Smooth muscle cell (in vitro differentiated cells): ENCODE data around the gene TSHZ3. TPM values are rescaled to one million over a fixed set of nuclear protein-coding genes. Genes with fewer than 3 reads are reported as not detected.

ENCODE experiments used
- DNase-seq: peaks from one replicate; lab custom pipeline; 2025; ENCODE audit not compliant: unreplicated experiment; lab: John Stamatoyannopoulos, UW
- H2AFZ ChIP-seq: fragments of 200-600 bp; sonication (generic); 2 replicates; pipeline ENCODE4 v1.6.0; 2016; ENCODE audit warnings: antibody characterized with exemption, low read depth, mild to moderate bottlenecking
- H3F3A ChIP-seq: fragments of 200-600 bp; sonication (generic); 2 replicates; pipeline ENCODE4 v1.6.0; 2017; ENCODE audit warnings: antibody characterized with exemption, low read depth
- H3K27ac ChIP-seq: fragments of 200-600 bp; sonication (generic); 2 replicates; pipeline ENCODE4 v1.5.1; 2016; ENCODE audit warnings: low read depth, mild to moderate bottlenecking
- H3K27me3 ChIP-seq: fragments of 200-600 bp; sonication (generic); 2 replicates; pipeline ENCODE4 v1.6.1; 2016; ENCODE audit warnings: low read depth, mild to moderate bottlenecking
- H3K36me3 ChIP-seq: fragments of 200-600 bp; sonication (generic); 2 replicates; pipeline ENCODE4 v1.5.1; 2016; ENCODE audit warnings: low read depth
- H3K4me1 ChIP-seq: fragments of 200-600 bp; sonication (generic); 2 replicates; pipeline ENCODE4 v1.5.1; 2016; ENCODE audit warnings: low read depth
- H3K4me2 ChIP-seq: fragments of 200-600 bp; sonication (generic); 2 replicates; pipeline ENCODE4 v1.6.0; 2016; ENCODE audit warnings: mild to moderate bottlenecking
- H3K4me3 ChIP-seq: fragments of 200-600 bp; sonication (generic); 2 replicates; pipeline ENCODE4 v1.5.1; 2016; ENCODE audit warnings: mild to moderate bottlenecking
- H3K79me2 ChIP-seq: fragments of 200-600 bp; sonication (generic); 2 replicates; pipeline ENCODE4 v1.6.0; 2016; ENCODE audit warnings: low read depth, mild to moderate bottlenecking
- H3K9ac ChIP-seq: fragments of 200-600 bp; sonication (generic); 2 replicates; pipeline ENCODE4 v1.6.0; 2016; ENCODE audit warnings: low read depth
- H3K9me3 ChIP-seq: fragments of 200-600 bp; sonication (generic); replicated peaks from 2 replicates; pipeline ENCODE4 v1.5.1; 2016; ENCODE audit warnings: low read depth
- H4K20me1 ChIP-seq: fragments of 200-600 bp; sonication (generic); 2 replicates; pipeline ENCODE4 v1.6.0; 2016; ENCODE audit warnings: low read depth
- WGBS: methylation state at CpG from one replicate; pipeline ENCODE4 v1.1.7; 2016; ENCODE audit warnings: low lambda C conversion rate; 5-methylcytosine and 5-hydroxymethylcytosine counted together
- polyA plus RNA-seq: library from polyadenylated mRNA; unstranded; fragments of >200 nt; fragmentation: Nextera tagmentation; extraction: Ambion mirVana; gene quantifications from 2 replicates; pipeline ENCODE4 v1.2.1, GENCODE V29; 2016
- total RNA-seq: library from RNA; depleted of rRNA; stranded (reverse); fragments of >200 nt; gene quantifications from 2 replicates; pipeline ENCODE4 v1.2.3, GENCODE V29; 2014
- TF ChIP-seq, protein P1 (sequence below): fragments of 200-600 bp; sonication (generic); IDR thresholded peaks from 2 replicates; pipeline ENCODE4 v1.5.1; 2017; ENCODE audit warnings: borderline replicate concordance, mild to moderate bottlenecking, antibody characterized with exemption; ENCODE audit not compliant: insufficient read depth, poor library complexity, severe bottlenecking

TSHZ3 gene
- total and polyA plus RNA-seq, 2 experiments from 2014 or later, result 21.8 to 23.7 TPM

DNA sequence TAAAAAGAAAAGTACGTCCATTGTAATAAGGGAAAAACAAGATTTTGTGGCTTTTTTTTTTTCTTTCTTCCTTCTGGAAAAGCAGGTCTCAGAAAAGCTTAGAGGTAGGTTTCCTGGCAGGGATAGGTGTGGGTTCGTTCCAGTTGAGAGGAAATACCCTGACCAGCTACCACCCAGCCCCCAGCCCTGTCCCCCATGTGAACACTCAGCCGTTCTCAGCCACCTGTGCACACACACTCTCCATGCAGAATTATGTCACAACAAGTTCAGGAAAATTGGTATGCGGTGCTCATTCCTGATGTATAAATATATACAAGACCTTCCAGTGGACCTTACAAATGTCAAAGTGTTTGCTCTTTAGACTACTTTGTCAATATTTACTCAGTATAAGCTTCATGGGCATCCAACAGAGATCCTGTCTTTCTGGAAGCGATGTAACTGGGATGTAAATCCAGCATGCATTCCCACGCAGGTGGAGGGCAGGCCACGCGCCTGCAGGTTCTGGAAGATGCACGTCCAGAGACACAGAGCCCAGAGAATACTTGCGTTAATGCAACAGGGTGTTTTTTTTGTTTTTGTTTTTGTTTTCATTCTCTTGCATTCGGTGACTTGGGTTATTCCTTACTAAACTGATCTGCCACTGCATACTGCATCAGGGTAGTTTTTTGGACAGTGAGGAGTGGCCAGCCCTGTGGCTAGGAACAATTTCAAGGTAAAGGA, 68.8 kb downstream of the TSHZ3 start:
- H3K9me3 ChIP-seq, result no peaks in the 10 kb centered on the region
- H4K20me1 ChIP-seq, result peaks cover 100% of the 10 kb centered on the region
- no peak for DNase-seq
- H3K27me3 ChIP-seq, result no peaks in the 10 kb centered on the region
- H3K4me1 ChIP-seq, result no peaks in the 10 kb centered on the region
- H3F3A ChIP-seq, result no peaks in the 10 kb centered on the region
- no peaks in the 10 kb centered on the region for H3K36me3 ChIP-seq
- peaks cover 77% of the 10 kb centered on the region for H3K79me2 ChIP-seq
- 93% methylated on average over 11 of the region's 11 CpGs for WGBS
- H3K4me3 ChIP-seq, result no peak overlapping the region
- no peak overlapping the region for H3K9ac ChIP-seq
- no peak overlapping the region for H3K4me2 ChIP-seq
- H3K27ac ChIP-seq, result no peak overlapping the region
- TF ChIP-seq, protein P1, sequence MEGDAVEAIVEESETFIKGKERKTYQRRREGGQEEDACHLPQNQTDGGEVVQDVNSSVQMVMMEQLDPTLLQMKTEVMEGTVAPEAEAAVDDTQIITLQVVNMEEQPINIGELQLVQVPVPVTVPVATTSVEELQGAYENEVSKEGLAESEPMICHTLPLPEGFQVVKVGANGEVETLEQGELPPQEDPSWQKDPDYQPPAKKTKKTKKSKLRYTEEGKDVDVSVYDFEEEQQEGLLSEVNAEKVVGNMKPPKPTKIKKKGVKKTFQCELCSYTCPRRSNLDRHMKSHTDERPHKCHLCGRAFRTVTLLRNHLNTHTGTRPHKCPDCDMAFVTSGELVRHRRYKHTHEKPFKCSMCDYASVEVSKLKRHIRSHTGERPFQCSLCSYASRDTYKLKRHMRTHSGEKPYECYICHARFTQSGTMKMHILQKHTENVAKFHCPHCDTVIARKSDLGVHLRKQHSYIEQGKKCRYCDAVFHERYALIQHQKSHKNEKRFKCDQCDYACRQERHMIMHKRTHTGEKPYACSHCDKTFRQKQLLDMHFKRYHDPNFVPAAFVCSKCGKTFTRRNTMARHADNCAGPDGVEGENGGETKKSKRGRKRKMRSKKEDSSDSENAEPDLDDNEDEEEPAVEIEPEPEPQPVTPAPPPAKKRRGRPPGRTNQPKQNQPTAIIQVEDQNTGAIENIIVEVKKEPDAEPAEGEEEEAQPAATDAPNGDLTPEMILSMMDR, result no peak
- H2AFZ ChIP-seq, result no peak overlapping the region

DNA sequence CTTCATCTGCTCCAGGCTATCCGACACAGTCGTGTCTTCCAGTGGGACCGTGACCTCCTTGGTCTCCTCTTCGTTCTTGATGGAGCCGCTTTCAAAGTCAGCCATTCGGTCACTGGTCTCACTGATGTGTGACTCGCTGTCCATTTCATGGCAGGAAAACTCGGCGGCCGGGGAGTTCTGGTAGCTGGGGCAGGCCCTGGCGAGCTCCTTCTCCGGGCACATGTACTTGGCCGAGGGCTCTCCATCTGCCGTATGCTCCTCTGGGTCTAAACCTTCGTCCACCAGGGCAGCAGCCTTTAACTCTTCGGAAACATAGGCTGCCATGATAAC, 69.8 kb downstream of the TSHZ3 start:
- no peak overlapping the region for H3K4me3 ChIP-seq
- H3K36me3 ChIP-seq, result no peaks in the 10 kb centered on the region
- whole genome bisulfite sequencing, result 98% methylated on average over 16 of the region's 16 CpGs
- H4K20me1 ChIP-seq, result peaks cover 100% of the 10 kb centered on the region
- no peak overlapping the region for H3K27ac ChIP-seq
- no peaks in the 10 kb centered on the region for H3K9me3 ChIP-seq
- TF ChIP-seq, protein P1, result no peak
- H3K4me2 ChIP-seq, result no peak overlapping the region
- no peak overlapping the region for H3K9ac ChIP-seq
- no peaks in the 10 kb centered on the region for H3F3A ChIP-seq
- no peaks in the 10 kb centered on the region for H3K4me1 ChIP-seq
- H2AFZ ChIP-seq, result no peak overlapping the region
- H3K79me2 ChIP-seq, result peaks cover 75% of the 10 kb centered on the region
- DNase-seq, result no peak
- no peaks in the 10 kb centered on the region for H3K27me3 ChIP-seq

DNA sequence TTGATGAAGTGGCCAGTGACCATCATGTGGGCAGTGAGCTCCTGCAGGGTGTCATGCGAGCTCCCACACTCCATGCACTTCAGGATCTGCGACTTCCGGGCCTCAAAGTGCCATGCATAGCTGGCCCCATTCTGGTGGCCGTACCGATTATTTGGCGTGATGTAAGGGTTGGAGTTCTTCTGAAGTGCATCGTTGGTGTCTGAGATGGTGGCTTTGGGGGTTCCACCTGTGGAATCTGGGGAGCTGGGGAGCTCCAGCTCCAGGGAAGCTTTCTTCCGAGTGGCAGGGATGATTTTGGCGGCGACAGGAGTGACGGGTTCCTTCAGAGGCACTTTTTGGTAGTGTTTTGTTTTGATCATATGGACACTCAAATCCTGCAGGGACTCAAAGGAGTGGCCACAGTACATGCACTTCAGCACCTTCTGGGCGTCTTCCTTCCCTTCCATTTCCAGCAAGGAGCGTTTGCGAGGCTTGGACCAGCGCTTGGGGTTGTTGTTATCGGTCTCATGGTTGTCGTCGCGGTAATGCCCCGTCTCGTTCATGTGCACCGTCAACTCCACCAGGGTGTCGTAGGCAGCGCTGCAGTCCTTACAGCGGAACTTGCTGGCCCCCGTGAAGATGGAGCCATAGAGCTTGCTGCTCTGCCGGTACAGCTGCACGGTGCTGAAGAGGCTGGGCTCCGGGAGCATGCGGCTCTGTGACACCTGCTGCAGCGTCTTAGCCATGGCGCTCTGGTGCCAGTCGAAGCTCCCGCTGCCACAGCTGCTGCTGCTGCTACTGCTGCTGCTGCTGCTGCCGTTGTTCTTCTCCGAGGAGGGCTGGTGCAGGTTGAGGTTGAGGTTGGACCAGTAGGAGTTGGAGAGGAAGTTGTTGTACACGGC, 70.4 kb downstream of the TSHZ3 start:
- Histone ChIP-seq H3K9ac (no peak overlapping the region), H2AFZ (no peak overlapping the region), H3K4me1 (no peaks in the 10 kb centered on the region), H3K36me3 (no peaks in the 10 kb centered on the region), H3K4me2 (no peak overlapping the region), H3K27ac (no peak overlapping the region), H4K20me1 (peaks cover 97% of the 10 kb centered on the region), H3K9me3 (no peaks in the 10 kb centered on the region), H3K79me2 (peaks cover 74% of the 10 kb centered on the region), H3K4me3 (no peak overlapping the region), H3F3A (no peaks in the 10 kb centered on the region), H3K27me3 (no peaks in the 10 kb centered on the region)
- TF ChIP-seq, protein P1, result no peak
- no peak for DNase-seq
- WGBS, result 97% methylated on average over 37 of the region's 37 CpGs
